HEK293 (cell line): ENCODE results near the gene EGFL8.

ENCODE experiments used
- AEBP2 ChIP-seq: fragments of 450-650 bp; formaldehyde crosslinking; IDR thresholded peaks from 2 replicates; pipeline ENCODE4 v1.5.1; 2016; ENCODE audit warnings: missing biosample characterization, missing genetic modification characterization, borderline replicate concordance
- BCL11A ChIP-seq: fragments of 450-650 bp; formaldehyde crosslinking; IDR thresholded peaks from 2 replicates; pipeline ENCODE4 v1.5.1; 2016; ENCODE audit warnings: low read depth, missing biosample characterization, missing genetic modification characterization
- BCL11B ChIP-seq: fragments of 450-650 bp; formaldehyde crosslinking; IDR thresholded peaks from 2 replicates; pipeline ENCODE4 v1.5.1; 2016; ENCODE audit warnings: low read depth, missing biosample characterization, missing genetic modification characterization
- HOXD13 ChIP-seq: sonication (generic); formaldehyde crosslinking; IDR thresholded peaks from 2 replicates; pipeline ENCODE4 v1.8.0; 2022; ENCODE audit warnings: missing genetic modification reagents, borderline replicate concordance
- INSM2 ChIP-seq: fragments of 450-650 bp; formaldehyde crosslinking; IDR thresholded peaks from 2 replicates; pipeline ENCODE4 v1.5.1; 2016; ENCODE audit warnings: missing biosample characterization, missing genetic modification characterization
- MEIS1 ChIP-seq: sonication (generic); formaldehyde crosslinking; IDR thresholded peaks from 2 replicates; pipeline ENCODE4 v1.8.1; 2022; ENCODE audit warnings: missing genetic modification reagents, mild to moderate bottlenecking, borderline replicate concordance
- REST ChIP-seq: fragments of 450-650 bp; formaldehyde crosslinking; IDR thresholded peaks from 2 replicates; pipeline ENCODE4 v1.5.1; 2016; ENCODE audit warnings: missing biosample characterization, missing genetic modification characterization
- SP2 ChIP-seq: fragments of 450-650 bp; formaldehyde crosslinking; IDR thresholded peaks from 2 replicates; pipeline ENCODE4 v1.5.1; 2016; ENCODE audit warnings: missing biosample characterization, missing genetic modification characterization
- SP3 ChIP-seq: fragments of 450-650 bp; formaldehyde crosslinking; IDR thresholded peaks from 2 replicates; pipeline ENCODE4 v1.5.1; 2016; ENCODE audit warnings: missing biosample characterization, missing genetic modification characterization
- SP7 ChIP-seq: fragments of 450-650 bp; formaldehyde crosslinking; IDR thresholded peaks from 2 replicates; pipeline ENCODE4 v1.5.1; 2016; ENCODE audit warnings: missing biosample characterization, missing genetic modification characterization
- WT1 ChIP-seq: fragments of 450-650 bp; formaldehyde crosslinking; IDR thresholded peaks from 2 replicates; pipeline ENCODE4 v1.5.1; 2016; ENCODE audit warnings: missing biosample characterization, missing genetic modification characterization
- ZFHX2 ChIP-seq: fragments of 450-650 bp; formaldehyde crosslinking; conservative IDR thresholded peaks from 2 replicates; pipeline ENCODE4 v1.5.1; 2016; ENCODE audit warnings: missing biosample characterization, missing genetic modification characterization
- ZIC2 ChIP-seq: fragments of 450-650 bp; formaldehyde crosslinking; IDR thresholded peaks from 2 replicates; pipeline ENCODE4 v1.5.1; 2016; ENCODE audit warnings: missing biosample characterization, missing genetic modification characterization
- ZNF114 ChIP-seq: fragments of 450-650 bp; formaldehyde crosslinking; IDR thresholded peaks from 2 replicates; pipeline ENCODE4 v1.5.0; 2017; ENCODE audit warnings: missing biosample characterization, missing genetic modification characterization
- ZNF138 ChIP-seq: fragments of 450-650 bp; formaldehyde crosslinking; IDR thresholded peaks from 2 replicates; pipeline ENCODE4 v1.5.1; 2016; ENCODE audit warnings: missing biosample characterization, missing genetic modification characterization, borderline replicate concordance
- ZNF174 ChIP-seq: fragments of 450-650 bp; formaldehyde crosslinking; IDR thresholded peaks from 2 replicates; pipeline ENCODE4 v1.5.0; 2017; ENCODE audit warnings: missing biosample characterization, mild to moderate bottlenecking, missing genetic modification characterization
- ZNF2 ChIP-seq: fragments of 450-650 bp; formaldehyde crosslinking; IDR thresholded peaks from 2 replicates; pipeline ENCODE4 v1.5.1; 2016; ENCODE audit warnings: missing biosample characterization, missing genetic modification characterization
- ZNF202 ChIP-seq: fragments of 450-650 bp; formaldehyde crosslinking; IDR thresholded peaks from 2 replicates; pipeline ENCODE4 v1.5.1; 2016; ENCODE audit warnings: missing biosample characterization, missing genetic modification characterization, borderline replicate concordance
- ZNF24 ChIP-seq: fragments of 450-650 bp; formaldehyde crosslinking; IDR thresholded peaks from 2 replicates; pipeline ENCODE4 v1.5.1; 2016; ENCODE audit warnings: missing biosample characterization, missing genetic modification characterization
- ZNF324 ChIP-seq: fragments of 450-650 bp; formaldehyde crosslinking; IDR thresholded peaks from 2 replicates; pipeline ENCODE4 v1.5.1; 2016; ENCODE audit warnings: missing biosample characterization, missing genetic modification characterization
- ZNF335 ChIP-seq: fragments of 450-650 bp; formaldehyde crosslinking; conservative IDR thresholded peaks from 2 replicates; pipeline ENCODE4 v1.5.1; 2016; ENCODE audit warnings: missing biosample characterization, missing genetic modification characterization
- ZNF341 ChIP-seq: fragments of 450-650 bp; formaldehyde crosslinking; IDR thresholded peaks from 2 replicates; pipeline ENCODE4; 2016; ENCODE audit warnings: low read depth, missing biosample characterization, missing genetic modification characterization
- ZNF366 ChIP-seq: fragments of 450-650 bp; formaldehyde crosslinking; conservative IDR thresholded peaks from 2 replicates; pipeline ENCODE4 v1.5.1; 2016; ENCODE audit warnings: missing biosample characterization, missing genetic modification characterization
- ZNF391 ChIP-seq: fragments of 450-650 bp; formaldehyde crosslinking; IDR thresholded peaks from 2 replicates; pipeline ENCODE4 v1.5.1; 2016; ENCODE audit warnings: low read depth, missing biosample characterization, missing genetic modification characterization, borderline replicate concordance
- ZNF501 ChIP-seq: fragments of 450-650 bp; formaldehyde crosslinking; IDR thresholded peaks from 2 replicates; pipeline ENCODE4 v1.5.1; 2016; ENCODE audit warnings: missing biosample characterization, missing genetic modification characterization
- ZNF549 ChIP-seq: fragments of 450-650 bp; IDR thresholded peaks from 2 replicates; pipeline ENCODE4 v1.5.1; 2018; ENCODE audit warnings: missing biosample characterization, missing genetic modification characterization, mild to moderate bottlenecking, inconsistent platforms, moderate library complexity
- ZNF561 ChIP-seq: fragments of 450-650 bp; IDR thresholded peaks from 2 replicates; pipeline ENCODE4 v1.5.1; 2018; ENCODE audit warnings: missing biosample characterization, missing genetic modification characterization, borderline replicate concordance
- ZNF596 ChIP-seq: fragments of 450-650 bp; IDR thresholded peaks from 2 replicates; pipeline ENCODE4 v1.5.0; 2018; ENCODE audit warnings: missing biosample characterization, mild to moderate bottlenecking, missing genetic modification characterization, moderate library complexity
- ZNF629 ChIP-seq: fragments of 450-650 bp; formaldehyde crosslinking; IDR thresholded peaks from 2 replicates; pipeline ENCODE4 v1.5.1; 2017; ENCODE audit warnings: missing biosample characterization, missing genetic modification characterization
- ZNF692 ChIP-seq: fragments of 450-650 bp; formaldehyde crosslinking; IDR thresholded peaks from 2 replicates; pipeline ENCODE4 v1.5.1; 2016; ENCODE audit warnings: missing biosample characterization, missing genetic modification characterization
- ZNF707 ChIP-seq: fragments of 450-650 bp; formaldehyde crosslinking; IDR thresholded peaks from 2 replicates; pipeline ENCODE4 v1.5.1; 2016; ENCODE audit warnings: missing biosample characterization, missing genetic modification characterization

Gene EGFL8

GRCh38 chr6:32190054-32190851, 25.9 kb downstream of the EGFL8 start, which contains the start of gene PBX2 (continued):
- TF ChIP-seq ZNF692 (tag by site-specific recombination) (peak; percentile 65; the same call in 1 of the 2 replicates), ZNF629 (peak; percentile 70), BCL11A (tag by site-specific recombination) (peak; percentile 77), ZNF707 (tag by site-specific recombination) (no peak), ZNF501 (no peak), ZNF391 (0 out of 2 replicates have a peak, but pooled peaks have one; percentile 27), SP3 (tag by site-specific recombination) (peak; percentile 96), SP2 (tag by site-specific recombination) (peak; percentile 98), ZNF366 (tag by site-specific recombination) (peak; percentile 99), ZNF202 (tag by site-specific recombination) (no peak), ZFHX2 (peak; percentile 93), ZNF549 (tag by site-specific recombination) (no peak), ZNF2 (tag by site-specific recombination) (peak; percentile 61; the same call in 1 of the 2 replicates), INSM2 (tag by site-specific recombination) (peak; percentile 45; the same call in 1 of the 2 replicates), ZNF341 (tag by site-specific recombination) (peak; percentile 69), HOXD13 (CRISPR knock-in tag) (0 out of 2 replicates have a peak, but pooled peaks have one; percentile 56), ZNF24 (tag by site-specific recombination) (0 out of 2 replicates have a peak, but pooled peaks have one; percentile 40), ZNF596 (tag by site-specific recombination) (peak; percentile 31; the same call in 1 of the 2 replicates), ZNF138 (tag by site-specific recombination) (no peak), MEIS1 (no peak), AEBP2 (tag by site-specific recombination) (no peak), ZNF561 (0 out of 2 replicates have a peak, but pooled peaks have one; percentile 37), SP7 (tag by site-specific recombination) (peak; percentile 80), ZIC2 (tag by site-specific recombination) (peak; percentile 91), ZNF324 (tag by site-specific recombination) (peak; percentile 76), ZNF335 (tag by site-specific recombination) (peak; percentile 69), ZNF174 (tag by site-specific recombination) (no peak), ZNF114 (no peak), REST (tag by site-specific recombination) (peak; percentile 53; the same call in 1 of the 2 replicates), BCL11B (peak; percentile 25; the same call in 1 of the 2 replicates), WT1 (tag by site-specific recombination) (peak; percentile 95)
